DND-41 (cell line): ENCODE data around the gene FXYD2.

ENCODE experiments used
- ATAC-seq: fragments of 200-7000 bp; cut with Tn5 transposase; 3 replicates; pipeline ENCODE4 v1.9.1; 2021; ENCODE audit warnings: low read depth; ENCODE audit not compliant: insufficient read depth
- DNase-seq: peaks from one replicate; pipeline ENCODE4 v3.0.0-alpha.2; 2020
- H2AFZ ChIP-seq: 2 replicates; pipeline ENCODE4 v1.6.0; 2012; ENCODE audit warnings: low read depth, low read length
- H3K27ac ChIP-seq: 2 replicates; pipeline ENCODE4 v1.5.1; 2012; ENCODE audit warnings: low read length, inconsistent platforms
- H3K27me3 ChIP-seq: fragments of 200-600 bp; sonication (generic); 2 replicates; pipeline ENCODE4 v1.6.0; 2012; ENCODE audit warnings: low read length, mild to moderate bottlenecking, inconsistent platforms; ENCODE audit not compliant: insufficient read depth, poor library complexity
- H3K36me3 ChIP-seq: 2 replicates; pipeline ENCODE4 v1.5.1; 2012; ENCODE audit warnings: low read length, inconsistent platforms; ENCODE audit not compliant: insufficient read depth
- H3K4me1 ChIP-seq: 2 replicates; pipeline ENCODE4 v1.5.1; 2012; ENCODE audit warnings: mild to moderate bottlenecking, low read length; ENCODE audit not compliant: insufficient read depth
- H3K4me2 ChIP-seq: 2 replicates; pipeline ENCODE4 v1.6.0; 2012; ENCODE audit warnings: mild to moderate bottlenecking, moderate library complexity, low read length, inconsistent platforms; ENCODE audit not compliant: insufficient read depth
- H3K4me3 ChIP-seq, 2 experiments: fragments of 200-600 bp in 1 of 2; shearing (Covaris generic) in 1 of 2; 2 replicates each; pipeline ENCODE4 v1.5.1; 2012 to 2016; ENCODE audit warnings: inconsistent platforms in 2 of 2, low read length in 2 of 2, mild to moderate bottlenecking in 2 of 2, low read depth in 1 of 2, moderate library complexity in 1 of 2
- H3K79me2 ChIP-seq: 2 replicates; pipeline ENCODE4 v1.6.0; 2012; ENCODE audit warnings: low read length, inconsistent platforms; ENCODE audit not compliant: insufficient read depth
- H3K9ac ChIP-seq: 2 replicates; pipeline ENCODE4 v1.6.0; 2012; ENCODE audit warnings: low read depth, mild to moderate bottlenecking, inconsistent platforms, low read length, moderate library complexity
- H3K9me3 ChIP-seq: 2 replicates; pipeline ENCODE4 v1.5.1; 2012; ENCODE audit warnings: low read length, moderate library complexity, mild to moderate bottlenecking, inconsistent platforms; ENCODE audit not compliant: insufficient read depth, severe bottlenecking
- H4K20me1 ChIP-seq: 2 replicates; pipeline ENCODE4 v1.6.0; 2012; ENCODE audit warnings: low read length; ENCODE audit not compliant: insufficient read depth
- EZH2 ChIP-seq: IDR thresholded peaks from 3 replicates; pipeline ENCODE4 v1.6.1; 2012; ENCODE audit warnings: borderline replicate concordance, low read depth, mild to moderate bottlenecking, moderate library complexity, low read length, inconsistent platforms; ENCODE audit not compliant: severe bottlenecking
- TF ChIP-seq, protein P1 (sequence below): IDR thresholded peaks from 2 replicates; pipeline ENCODE4 v1.5.1; 2012; ENCODE audit warnings: borderline replicate concordance, low read length, moderate library complexity, mild to moderate bottlenecking; ENCODE audit not compliant: poor library complexity, severe bottlenecking; ENCODE audit errors: extremely low read depth

FXYD2 gene

DNA sequence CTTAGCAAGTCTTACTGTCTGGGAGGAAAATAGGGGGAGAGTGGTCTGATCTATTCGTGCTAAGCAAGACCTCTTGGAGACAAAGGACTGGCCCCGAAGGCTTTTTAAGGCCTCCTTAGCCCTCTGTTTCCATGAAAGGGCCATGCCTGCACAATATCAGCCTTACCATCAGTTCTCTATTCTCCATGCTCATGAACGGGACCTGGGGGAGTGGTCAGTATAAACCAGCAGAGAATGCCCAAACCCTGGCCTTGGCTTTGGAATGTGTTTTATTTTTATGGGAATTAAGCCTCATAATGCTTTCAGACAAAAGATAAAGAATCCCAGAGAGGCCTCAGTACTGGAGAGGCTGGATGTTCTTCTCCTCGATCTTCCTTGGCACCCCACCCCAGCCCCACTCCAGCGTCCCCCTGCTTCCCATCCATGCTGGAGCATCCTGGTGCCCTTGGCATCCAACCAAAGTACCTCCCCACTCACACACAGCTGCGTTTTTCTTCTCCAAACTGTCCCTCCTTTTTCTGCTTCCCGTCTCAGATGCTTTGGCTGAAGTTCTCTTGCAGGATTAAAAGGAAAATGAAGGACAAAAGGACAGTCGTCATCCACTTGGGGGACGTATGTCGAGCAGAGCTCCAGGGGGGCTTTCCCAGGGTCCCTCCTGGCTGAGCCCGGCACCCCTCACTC lies 33.3 kb upstream of the FXYD2 start:
- ATAC-seq (no peak), DNase-seq (no peak)
- Histone ChIP-seq H4K20me1 (peaks cover 48% of the 10 kb centered on the region), H3K9ac (no peak overlapping the region), H3K4me1 (no peaks in the 10 kb centered on the region; the same call in 1 of the 2 replicates), H3K36me3 (peaks cover 50% of the 10 kb centered on the region), H3K9me3 (no peaks in the 10 kb centered on the region), H3K27ac (no peak overlapping the region), H2AFZ (no peak overlapping the region), H3K27me3 (no peaks in the 10 kb centered on the region), H3K4me3 (no peak overlapping the region), H3K4me2 (no peak overlapping the region), H3K79me2 (peaks cover 92% of the 10 kb centered on the region)
- TF ChIP-seq, protein P1, sequence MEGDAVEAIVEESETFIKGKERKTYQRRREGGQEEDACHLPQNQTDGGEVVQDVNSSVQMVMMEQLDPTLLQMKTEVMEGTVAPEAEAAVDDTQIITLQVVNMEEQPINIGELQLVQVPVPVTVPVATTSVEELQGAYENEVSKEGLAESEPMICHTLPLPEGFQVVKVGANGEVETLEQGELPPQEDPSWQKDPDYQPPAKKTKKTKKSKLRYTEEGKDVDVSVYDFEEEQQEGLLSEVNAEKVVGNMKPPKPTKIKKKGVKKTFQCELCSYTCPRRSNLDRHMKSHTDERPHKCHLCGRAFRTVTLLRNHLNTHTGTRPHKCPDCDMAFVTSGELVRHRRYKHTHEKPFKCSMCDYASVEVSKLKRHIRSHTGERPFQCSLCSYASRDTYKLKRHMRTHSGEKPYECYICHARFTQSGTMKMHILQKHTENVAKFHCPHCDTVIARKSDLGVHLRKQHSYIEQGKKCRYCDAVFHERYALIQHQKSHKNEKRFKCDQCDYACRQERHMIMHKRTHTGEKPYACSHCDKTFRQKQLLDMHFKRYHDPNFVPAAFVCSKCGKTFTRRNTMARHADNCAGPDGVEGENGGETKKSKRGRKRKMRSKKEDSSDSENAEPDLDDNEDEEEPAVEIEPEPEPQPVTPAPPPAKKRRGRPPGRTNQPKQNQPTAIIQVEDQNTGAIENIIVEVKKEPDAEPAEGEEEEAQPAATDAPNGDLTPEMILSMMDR = no peak
- TF ChIP-seq EZH2 = no peak

DNA sequence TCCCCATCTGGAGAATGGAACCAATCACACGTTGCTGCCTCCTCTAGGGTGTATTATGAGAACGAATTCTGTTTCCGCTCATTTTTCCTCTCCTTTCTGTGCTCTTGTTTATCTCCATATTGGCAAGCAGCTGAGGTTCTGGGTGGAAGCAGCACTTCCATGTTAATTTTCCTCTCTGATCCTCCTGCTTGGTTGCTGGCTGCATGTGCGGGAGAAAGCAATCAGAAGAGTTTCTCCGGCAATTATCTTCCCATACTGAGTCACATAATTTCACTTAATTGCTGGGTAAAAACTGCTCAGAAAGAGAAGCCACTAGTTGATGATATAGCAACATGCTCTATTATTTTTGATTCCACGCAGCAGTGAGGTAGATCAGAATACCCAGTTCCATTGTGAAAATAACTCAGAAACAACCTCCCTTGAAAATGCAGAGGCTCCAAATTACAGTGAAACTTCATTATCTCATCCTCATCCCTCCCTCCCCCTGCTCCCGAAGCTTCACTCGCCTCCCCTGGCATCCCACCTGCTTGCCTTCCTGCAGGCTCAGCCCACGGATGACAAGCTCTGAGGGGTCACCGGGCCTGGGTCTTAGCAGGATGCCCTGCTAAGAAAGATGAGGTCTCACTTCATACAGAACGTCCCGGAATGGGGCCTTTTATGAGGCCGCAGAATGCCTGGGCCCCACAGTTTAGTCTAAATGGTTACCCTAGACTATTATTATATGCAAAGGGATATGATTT lies 31.5 kb upstream of the FXYD2 start:
- peaks cover 30% of the 10 kb centered on the region for H4K20me1 ChIP-seq
- H3K9ac ChIP-seq = no peak overlapping the region
- H3K4me2 ChIP-seq = no peak overlapping the region
- H3K79me2 ChIP-seq = peaks cover 89% of the 10 kb centered on the region
- no peaks in the 10 kb centered on the region for H3K27me3 ChIP-seq
- no peak for DNase-seq
- TF ChIP-seq, protein P1 = no peak
- no peak for TF ChIP-seq EZH2
- H3K9me3 ChIP-seq = no peaks in the 10 kb centered on the region
- H3K4me1 ChIP-seq = no peaks in the 10 kb centered on the region
- H3K36me3 ChIP-seq = peaks cover 37% of the 10 kb centered on the region; the same call in 1 of the 2 replicates
- H2AFZ ChIP-seq = no peak overlapping the region
- no peak overlapping the region for H3K27ac ChIP-seq
- ATAC-seq = no peak
- no peak overlapping the region for H3K4me3 ChIP-seq

DNA sequence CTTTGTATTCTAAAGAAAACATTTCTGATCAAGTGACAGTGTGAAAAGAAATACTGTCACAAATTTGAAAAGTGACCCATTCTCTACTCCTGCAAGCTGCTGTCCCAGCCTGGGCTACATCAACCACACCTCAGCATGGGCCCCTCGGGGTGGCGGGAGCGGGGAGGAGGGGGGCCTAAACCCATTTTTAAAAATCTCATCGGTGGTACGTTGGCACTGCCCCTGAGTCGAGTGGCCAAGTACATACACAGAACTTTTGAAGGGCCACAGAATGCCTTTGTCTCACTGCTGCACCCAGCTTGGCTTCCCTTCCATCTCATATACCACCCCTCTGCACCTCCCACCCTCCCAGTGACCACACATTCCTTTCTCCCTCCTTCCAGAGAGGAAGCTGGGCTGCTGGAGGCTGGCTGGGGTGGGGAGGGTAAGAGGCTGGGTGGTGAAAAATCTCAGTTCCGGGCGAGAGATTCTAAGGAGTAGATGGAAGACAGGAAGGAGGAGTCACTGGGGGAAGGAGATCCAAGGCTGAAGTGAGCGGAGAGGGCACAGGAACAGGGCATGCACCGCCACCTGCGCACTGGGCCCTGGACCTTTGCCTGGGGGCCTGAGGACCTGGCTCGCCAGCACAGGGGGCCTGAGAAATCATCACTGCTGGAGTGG lies 30.8 kb upstream of the FXYD2 start:
- Histone ChIP-seq H3K4me3 (no peak overlapping the region), H3K9ac (no peak overlapping the region), H4K20me1 (peaks cover 24% of the 10 kb centered on the region), H3K27ac (no peak overlapping the region), H3K79me2 (peaks cover 84% of the 10 kb centered on the region), H3K4me1 (no peaks in the 10 kb centered on the region), H3K9me3 (no peaks in the 10 kb centered on the region), H3K27me3 (no peaks in the 10 kb centered on the region), H2AFZ (no peak overlapping the region), H3K4me2 (no peak overlapping the region), H3K36me3 (peaks cover 32% of the 10 kb centered on the region; the same call in 1 of the 2 replicates)
- TF ChIP-seq EZH2 = no peak
- TF ChIP-seq, protein P1 = no peak
- ATAC-seq = no peak
- no peak for DNase-seq
